HFFc6 (cell line): ENCODE data around the gene AP3S1. TPM values are rescaled to one million over a fixed set of nuclear protein-coding genes. Genes with fewer than 3 reads are reported as not detected.

ENCODE experiments used
- DNase-seq: peaks from one replicate; pipeline ENCODE4 v3.0.0-alpha.2; 2018
- H3K27ac Mint-ChIP-seq: 2 replicates; pipeline ENCODE4 v1.8.0; 2020; ENCODE audit warnings: mild to moderate bottlenecking, mixed read lengths
- H3K27me3 Mint-ChIP-seq: 2 replicates; pipeline ENCODE4 v1.8.0; 2021; ENCODE audit warnings: mild to moderate bottlenecking, moderate library complexity, mixed read lengths; ENCODE audit not compliant: insufficient read depth
- H3K36me3 Mint-ChIP-seq: 2 replicates; pipeline ENCODE4 v1.8.0; 2021; ENCODE audit warnings: low read depth, mixed read lengths
- H3K4me1 Mint-ChIP-seq: 2 replicates; pipeline ENCODE4 v1.8.0; 2020; ENCODE audit warnings: low read depth, mixed read lengths
- H3K4me3 Mint-ChIP-seq: 2 replicates; pipeline ENCODE4 v1.8.0; 2020; ENCODE audit warnings: mild to moderate bottlenecking, moderate library complexity, mixed read lengths
- H3K9me3 Mint-ChIP-seq: 2 replicates; pipeline ENCODE4 v1.8.0; 2020; ENCODE audit warnings: mild to moderate bottlenecking, mixed read lengths
- CTCF ChIP-seq: fragments of 200-600 bp; sonication (generic); IDR thresholded peaks from 2 replicates; pipeline ENCODE4 v1.5.0; 2021; ENCODE audit warnings: antibody characterized with exemption, mild to moderate bottlenecking
- total RNA-seq, 6 experiments: library from RNA; stranded (reverse); fragmentation: NEBNext Ultra II Directional; extraction: Animal tissue kit (Norgen Biotek cat#: 25700); gene quantifications; 2 replicates in 1 of 6; 3 replicates in 5 of 6; pipeline ENCODE4 v1.2.3, GENCODE V29; 2021

Gene AP3S1
- total RNA-seq, 6 experiments from 2014 or later = 109 to 131 (median 122) TPM

- Mint-ChIP-seq H3K27me3 (no peaks in the 10 kb centered on the region), H3K27ac (no peak overlapping the region), H3K9me3 (no peaks in the 10 kb centered on the region; the same call in none of the 2 replicates), H3K36me3 (peaks cover 14% of the 10 kb centered on the region), H3K4me1 (peaks cover 2% of the 10 kb centered on the region), H3K4me3 (no peak overlapping the region)
- no peak for TF ChIP-seq CTCF
- no peak for DNase-seq
Observed at GRCh38 chr5:115825948-115826347, 15.8 kb upstream of the AP3S1 start.

DNA sequence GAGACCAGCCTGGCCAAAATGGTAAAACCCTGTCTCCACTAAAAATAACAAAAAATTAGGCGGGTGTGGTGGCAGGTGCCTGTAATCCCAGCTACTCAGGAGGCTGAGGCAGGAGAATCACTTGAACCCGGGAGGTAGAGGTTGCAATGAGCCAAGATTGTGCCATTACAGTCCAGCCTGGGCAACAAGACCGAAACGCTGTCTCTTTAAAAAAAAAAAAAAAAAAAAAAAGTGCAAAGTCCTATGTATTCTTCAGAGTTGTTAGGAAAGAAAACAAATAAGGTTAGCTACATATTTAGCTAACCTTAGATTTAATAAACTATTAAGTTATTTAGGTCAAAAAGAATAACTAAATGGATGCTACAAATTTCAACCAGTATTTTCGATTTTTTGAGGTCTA, 11.8 kb upstream of the AP3S1 start:
- Mint-ChIP-seq H3K36me3 (peaks cover 26% of the 10 kb centered on the region), H3K4me1 (peaks cover 15% of the 10 kb centered on the region), H3K27me3 (no peaks in the 10 kb centered on the region), H3K9me3 (no peaks in the 10 kb centered on the region; the same call in none of the 2 replicates), H3K27ac (no peak overlapping the region), H3K4me3 (no peak overlapping the region)
- TF ChIP-seq CTCF = no peak
- no peak for DNase-seq

- H3K27ac Mint-ChIP-seq = 0 out of 2 replicates have a peak overlapping the region, but pooled peaks have one; percentile 5
- H3K4me1 Mint-ChIP-seq = peaks cover 16% of the 10 kb centered on the region
- no peak overlapping the region for H3K4me3 Mint-ChIP-seq
- no peaks in the 10 kb centered on the region; the same call in 1 of the 2 replicates for H3K9me3 Mint-ChIP-seq
- TF ChIP-seq CTCF = peak; percentile 91
- peaks cover 34% of the 10 kb centered on the region for H3K36me3 Mint-ChIP-seq
- no peaks in the 10 kb centered on the region for H3K27me3 Mint-ChIP-seq
- DNase-seq = peak; percentile 42
Observed at GRCh38 chr5:115831163-115831768, 10.5 kb upstream of the AP3S1 start.

DNA sequence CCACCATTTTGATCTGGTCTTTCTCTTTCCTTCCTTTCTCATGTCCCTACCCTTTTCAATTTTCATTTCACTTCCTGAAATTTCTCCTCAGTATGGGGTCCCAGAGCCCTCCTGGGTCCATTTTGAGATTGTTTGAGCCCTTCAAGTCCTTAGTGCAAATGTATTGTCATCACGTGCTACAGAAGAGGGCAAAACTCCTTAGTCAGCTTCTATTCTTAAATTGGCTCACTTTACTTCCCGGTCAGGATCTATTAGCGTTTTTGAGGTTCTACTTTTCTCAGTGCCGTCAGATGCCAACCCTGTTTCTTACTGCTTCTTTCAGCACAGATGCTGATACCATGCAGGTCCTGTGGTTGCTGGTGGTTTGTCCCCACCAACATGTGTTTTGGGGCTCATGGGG, 6.3 kb upstream of the AP3S1 start:
- no peaks in the 10 kb centered on the region for H3K27me3 Mint-ChIP-seq
- H3K36me3 Mint-ChIP-seq = peaks cover 41% of the 10 kb centered on the region
- no peaks in the 10 kb centered on the region for H3K9me3 Mint-ChIP-seq
- no peak overlapping the region for H3K4me3 Mint-ChIP-seq
- H3K4me1 Mint-ChIP-seq = peaks cover 54% of the 10 kb centered on the region
- no peak for TF ChIP-seq CTCF
- DNase-seq = no peak
- H3K27ac Mint-ChIP-seq = no peak overlapping the region

DNA sequence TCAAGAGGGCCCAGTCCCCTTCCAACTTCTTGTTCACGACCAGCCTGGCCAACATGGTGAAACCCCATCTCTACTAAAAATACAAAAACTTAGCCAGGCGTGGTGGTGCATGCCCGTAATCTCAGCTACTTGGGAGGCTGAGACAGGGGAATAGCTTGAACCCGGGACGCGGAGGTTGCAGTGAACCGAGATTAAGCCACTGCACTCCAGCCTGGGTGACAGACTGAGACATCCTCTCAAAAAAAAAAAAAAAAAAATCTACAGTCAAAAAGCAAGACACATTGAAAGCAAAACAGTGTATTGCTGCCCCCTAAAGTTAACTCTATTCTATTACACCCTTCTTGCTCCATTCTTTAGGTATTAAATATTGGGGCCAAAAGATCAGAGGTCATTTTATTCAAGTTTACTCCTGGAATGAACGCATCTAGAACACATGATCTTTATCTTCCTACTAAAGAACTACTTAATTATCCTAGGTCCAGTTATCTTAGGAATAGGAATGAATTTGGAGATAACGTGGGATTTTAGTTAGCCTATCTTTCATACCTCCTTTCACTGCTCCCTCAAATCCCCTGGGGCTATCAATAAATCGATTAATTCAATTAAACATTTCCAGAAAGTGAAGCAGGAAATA, 2.7 kb upstream of the AP3S1 start:
- DNase-seq = peak; percentile 47
- Mint-ChIP-seq H3K27me3 (peaks cover 2% of the 10 kb centered on the region), H3K27ac (peak overlapping the region; percentile 38), H3K36me3 (peaks cover 35% of the 10 kb centered on the region), H3K4me3 (peak overlapping the region; percentile 92), H3K4me1 (peaks cover 54% of the 10 kb centered on the region), H3K9me3 (no peaks in the 10 kb centered on the region)
- peak; percentile 73 for TF ChIP-seq CTCF
